Neural cell (in vitro differentiated cells): ENCODE results near the gene NFKBIL1. TPM values are rescaled to one million over a fixed set of nuclear protein-coding genes. Genes with fewer than 3 reads are reported as not detected.
"Not testable (repeated sequence)": the region's sequence is repeated elsewhere in the genome, so short reads cannot be mapped to it uniquely, and the experiment has no call there.

Experiments used
- H2AFZ ChIP-seq: fragments of 200-600, 300-800 bp; sonication (generic), shearing (Covaris generic); 2 replicates; pipeline ENCODE4 v1.6.0; 2014; ENCODE audit warnings: low read depth, mild to moderate bottlenecking, antibody characterized with exemption, low read length, moderate library complexity
- H3F3A ChIP-seq: fragments of 200-600 bp; shearing (Covaris generic); 2 replicates; pipeline ENCODE4 v1.6.1; 2016; ENCODE audit warnings: mild to moderate bottlenecking, moderate library complexity, mixed read lengths, antibody characterized with exemption, low read length; ENCODE audit not compliant: insufficient read depth, poor library complexity, severe bottlenecking
- H3K27ac ChIP-seq: fragments of 200-600, 300-800 bp; sonication (generic), shearing (Covaris generic); 2 replicates; pipeline ENCODE4 v1.5.1; 2014; ENCODE audit warnings: mild to moderate bottlenecking, low read length, moderate library complexity
- H3K27me3 ChIP-seq: fragments of 300-800, 200-600 bp; sonication (generic), shearing (Covaris generic); 2 replicates; pipeline ENCODE4 v1.6.0; 2014; ENCODE audit warnings: mild to moderate bottlenecking, low read depth, low read length, moderate library complexity; ENCODE audit not compliant: insufficient read depth
- H3K36me3 ChIP-seq: fragments of 300-800, 200-600 bp; sonication (generic), shearing (Covaris generic); 2 replicates; pipeline ENCODE4 v1.5.1; 2014; ENCODE audit warnings: mild to moderate bottlenecking, antibody characterized with exemption, low read length, moderate library complexity; ENCODE audit not compliant: insufficient read depth
- H3K4me2 ChIP-seq: fragments of 300-800, 200-600 bp; sonication (generic), shearing (Covaris generic); 2 replicates; pipeline ENCODE4 v1.6.0; 2014; ENCODE audit warnings: mild to moderate bottlenecking, low read length
- H3K4me3 ChIP-seq: fragments of 300-800, 200-600 bp; sonication (generic), shearing (Covaris generic); 2 replicates; pipeline ENCODE4 v1.5.1; 2014; ENCODE audit warnings: mild to moderate bottlenecking, low read length, moderate library complexity
- H3K79me2 ChIP-seq: fragments of 200-600 bp; shearing (Covaris generic); replicated peaks from 2 replicates; pipeline ENCODE4 v1.6.0; 2014; ENCODE audit warnings: mild to moderate bottlenecking, low read length, moderate library complexity; ENCODE audit not compliant: insufficient read depth
- H3K9ac ChIP-seq: fragments of 300-800, 200-600 bp; sonication (generic), shearing (Covaris generic); 2 replicates; pipeline ENCODE4 v1.6.1; 2016; ENCODE audit warnings: mild to moderate bottlenecking, low read length, mixed read lengths
- H3K9me2 ChIP-seq: fragments of 200-600 bp; shearing (Covaris generic); 2 replicates; pipeline ENCODE4 v1.6.1; 2016; ENCODE audit warnings: mild to moderate bottlenecking, low read length, mixed read lengths; ENCODE audit not compliant: insufficient read depth
- H3K9me3 ChIP-seq: fragments of 200-600, 300-800 bp; sonication (generic), shearing (Covaris generic); 2 replicates; pipeline ENCODE4 v1.6.1; 2016; ENCODE audit warnings: mild to moderate bottlenecking, mixed run types, low read length, moderate library complexity, mixed read lengths
- H4K20me1 ChIP-seq: fragments of 200-600 bp; shearing (Covaris generic); 2 replicates; pipeline ENCODE4 v1.6.1; 2016; ENCODE audit warnings: mild to moderate bottlenecking, mixed run types; ENCODE audit not compliant: insufficient read depth
- CTCF ChIP-seq: fragments of 450-650 bp; IDR thresholded peaks from 2 replicates; pipeline ENCODE4 v1.5.1; 2014; ENCODE audit warnings: antibody characterized with exemption, mild to moderate bottlenecking, moderate library complexity; ENCODE audit not compliant: poor library complexity, severe bottlenecking
- EP300 ChIP-seq: fragments of 450-650 bp; conservative IDR thresholded peaks from 2 replicates; pipeline ENCODE4 v1.6.1; 2014; ENCODE audit warnings: antibody characterized with exemption, mild to moderate bottlenecking, moderate library complexity; ENCODE audit not compliant: poor library complexity, severe bottlenecking
- EZH2 ChIP-seq: fragments of 200-600, 300-800 bp; shearing (Covaris generic), sonication (generic); IDR thresholded peaks from 2 replicates; pipeline ENCODE4 v1.6.1; 2014; ENCODE audit warnings: antibody characterized with exemption, low read length, borderline replicate concordance, mild to moderate bottlenecking; ENCODE audit not compliant: insufficient read depth, poor library complexity, severe bottlenecking
- MXI1 ChIP-seq: fragments of 450-650 bp; conservative IDR thresholded peaks from 2 replicates; pipeline ENCODE4 v1.6.1; 2014; ENCODE audit warnings: antibody characterized with exemption, mild to moderate bottlenecking; ENCODE audit not compliant: poor library complexity, severe bottlenecking
- POLR2AphosphoS5 ChIP-seq: IDR thresholded peaks from 2 replicates; pipeline ENCODE4 v1.6.1; 2012
- RAD21 ChIP-seq: fragments of 450-650 bp; conservative IDR thresholded peaks from 2 replicates; pipeline ENCODE4 v1.6.1; 2014; ENCODE audit warnings: antibody characterized with exemption, mild to moderate bottlenecking, moderate library complexity
- REST ChIP-seq: IDR thresholded peaks from 2 replicates; pipeline ENCODE4 v1.6.1; 2012; ENCODE audit warnings: borderline replicate concordance
- SMC3 ChIP-seq: fragments of 450-650 bp; conservative IDR thresholded peaks from 2 replicates; pipeline ENCODE4 v1.6.1; 2014; ENCODE audit warnings: antibody characterized with exemption, mild to moderate bottlenecking, moderate library complexity; ENCODE audit not compliant: poor library complexity
- TAF1 ChIP-seq: IDR thresholded peaks from 2 replicates; pipeline ENCODE4 v1.6.1; 2012; ENCODE audit warnings: low read depth
- polyA minus RNA-seq: library from RNA; depleted of rRNA, polyadenylated mRNA; stranded (reverse); fragments of >200 nt; gene quantifications from 2 replicates; pipeline ENCODE4 v1.2.3, GENCODE V29; 2014
- polyA plus RNA-seq: library from polyadenylated mRNA; depleted of rRNA; stranded (reverse); fragments of >200 nt; gene quantifications from 2 replicates; pipeline ENCODE4 v1.2.3, GENCODE V29; 2014

Gene NFKBIL1
- 88.7 and 92.8 TPM in 2 replicates for polyA plus RNA-seq
- polyA minus RNA-seq: 38.9 and 40.4 TPM in 2 replicates

GRCh38 chr6:31546958-31547726, at the start of gene NFKBIL1:
TSS of gene NFKBIL1 (plus strand) at chr6:31547608. CDS start at chr6:31547695, 87 bp downstream.
- no peaks in the 10 kb centered on the region for H3K9me3 ChIP-seq
- H3F3A ChIP-seq: no peaks in the 10 kb centered on the region
- no peaks in the 10 kb centered on the region for H4K20me1 ChIP-seq
- no peaks in the 10 kb centered on the region for H3K9me2 ChIP-seq
- TF ChIP-seq POLR2AphosphoS5 (peak; percentile 84), SMC3 (peak; percentile 8), CTCF (no peak), RAD21 (no peak), EZH2 (no peak), MXI1 (peak; percentile 10), TAF1 (peak; percentile 81), REST (peak; percentile 76), EP300 (no peak)
- peak within 1 kb of the TSS; percentile 80 for H3K9ac ChIP-seq
- H3K4me3 ChIP-seq: peak within 1 kb of the TSS; percentile 69
- peaks cover 46% of the 10 kb centered on the region for H3K79me2 ChIP-seq
- H2AFZ ChIP-seq: peak within 1 kb of the TSS; percentile 53
- no peaks in the 10 kb centered on the region for H3K27me3 ChIP-seq
- peak within 1 kb of the TSS; percentile 99 for H3K4me2 ChIP-seq
- H3K27ac ChIP-seq: peak within 1 kb of the TSS; percentile 93
- peaks cover 7% of the 10 kb centered on the region for H3K36me3 ChIP-seq

GRCh38 chr6:31498748-31499147, 48.7 kb upstream of the NFKBIL1 start:
- TF ChIP-seq CTCF: no peak
- no peak for TF ChIP-seq REST
- TF ChIP-seq EZH2: no peak
- no peak for TF ChIP-seq SMC3
- TF ChIP-seq EP300: no peak
- no peak for TF ChIP-seq POLR2AphosphoS5
- TF ChIP-seq TAF1: no peak
- TF ChIP-seq MXI1: no peak
- no peak for TF ChIP-seq RAD21
- Histone ChIP-seq H3K27ac (no peak overlapping the region), H3K4me3 (no peak overlapping the region)

GRCh38 chr6:31499648-31500047, 47.8 kb upstream of the NFKBIL1 start:
- H3K79me2 ChIP-seq, H3F3A ChIP-seq, H3K4me2 ChIP-seq, H2AFZ ChIP-seq, H3K36me3 ChIP-seq, H3K27ac ChIP-seq, H3K9me3 ChIP-seq, H3K9me2 ChIP-seq, H3K4me3 ChIP-seq, H3K9ac ChIP-seq, H4K20me1 ChIP-seq: not testable (repeated sequence)
- H3K27me3 ChIP-seq: peaks cover 52% of the 10 kb centered on the region

More at GRCh38 chr6:31498748-31499147, 48.7 kb upstream of the NFKBIL1 start:
- no peaks in the 10 kb centered on the region for H3K9me3 ChIP-seq
- no peaks in the 10 kb centered on the region for H4K20me1 ChIP-seq
- peaks cover 61% of the 10 kb centered on the region for H3K27me3 ChIP-seq
- H3K4me2 ChIP-seq: no peak overlapping the region
- no peaks in the 10 kb centered on the region for H3F3A ChIP-seq
- no peak overlapping the region for H2AFZ ChIP-seq
- H3K9me2 ChIP-seq: no peaks in the 10 kb centered on the region
- H3K9ac ChIP-seq: no peak overlapping the region
- H3K79me2 ChIP-seq: no peaks in the 10 kb centered on the region
- no peaks in the 10 kb centered on the region for H3K36me3 ChIP-seq
